SK-N-SH (cell line): Measurements from ENCODE around the gene ARHGEF28.

Experiments
- CHD2 ChIP-seq: fragments of 150-350 bp; IDR thresholded peaks from 2 replicates; pipeline ENCODE4 v1.6.1; 2018; ENCODE audit warnings: low read length; ENCODE audit not compliant: partially characterized antibody
- CTCF ChIP-seq: fragments of 200-600 bp; sonication (generic); IDR thresholded peaks from 2 replicates; pipeline ENCODE4 v1.6.1; 2017; ENCODE audit warnings: antibody characterized with exemption, mild to moderate bottlenecking, moderate library complexity
- EZH2phosphoT487 ChIP-seq: fragments of 200-600 bp; sonication (generic); IDR thresholded peaks from 2 replicates; pipeline ENCODE4 v1.6.1; 2017; ENCODE audit warnings: low read depth, mixed run types, mild to moderate bottlenecking, antibody characterized with exemption, moderate library complexity, borderline replicate concordance
- FOXM1 ChIP-seq: IDR thresholded peaks from 2 replicates; pipeline ENCODE4 v1.4.0; 2012; ENCODE audit warnings: low read depth, mild to moderate bottlenecking
- JUND ChIP-seq: IDR thresholded peaks from 2 replicates; pipeline ENCODE4 v1.4.0; 2012
- NFIC ChIP-seq: IDR thresholded peaks from 2 replicates; pipeline ENCODE4 v1.4.0; 2012; ENCODE audit warnings: borderline replicate concordance
- POLR2AphosphoS5 ChIP-seq: IDR thresholded peaks from 2 replicates; pipeline ENCODE4 v1.6.1; 2012; ENCODE audit warnings: low read depth, low read length
- RAD21 ChIP-seq: IDR thresholded peaks from 2 replicates; pipeline ENCODE4 v1.6.1; 2012; ENCODE audit warnings: mild to moderate bottlenecking, low read length
- SIN3A ChIP-seq: IDR thresholded peaks from 2 replicates; pipeline ENCODE4 v1.6.1; 2012; ENCODE audit warnings: low read depth, mild to moderate bottlenecking, low read length, moderate library complexity, borderline replicate concordance
- USF1 ChIP-seq: IDR thresholded peaks from 2 replicates; pipeline ENCODE4 v1.4.0; 2012; ENCODE audit warnings: low read depth, borderline replicate concordance
- YY1 ChIP-seq: IDR thresholded peaks from 2 replicates; pipeline ENCODE4 v1.4.0; 2012; ENCODE audit warnings: low read depth, mild to moderate bottlenecking
- TF ChIP-seq, protein P1 (sequence below): IDR thresholded peaks from 2 replicates; pipeline ENCODE4 v1.4.0; 2012; ENCODE audit warnings: low read depth

DNA sequence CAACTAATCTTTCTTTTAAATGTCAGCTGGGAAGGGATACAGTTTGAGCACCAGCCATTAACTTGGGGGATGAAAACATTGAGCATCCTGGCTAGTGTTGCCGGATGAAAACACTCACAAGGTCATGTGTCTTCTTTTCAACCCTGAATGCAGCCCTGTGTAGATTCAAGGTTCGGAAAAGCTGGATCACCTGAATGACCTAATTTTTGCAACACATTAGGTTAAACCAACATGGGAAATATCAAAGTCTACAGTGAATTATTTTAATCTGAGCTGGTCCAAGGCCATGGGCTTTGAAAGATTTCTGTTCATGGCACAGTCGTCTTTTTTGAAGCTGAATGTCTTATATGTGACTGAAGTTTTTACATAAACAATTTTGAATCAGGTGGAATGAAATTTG, 281.2 kb downstream of the ARHGEF28 start:
- no peak for TF ChIP-seq JUND
- TF ChIP-seq EZH2phosphoT487, result no peak
- TF ChIP-seq, protein P1, sequence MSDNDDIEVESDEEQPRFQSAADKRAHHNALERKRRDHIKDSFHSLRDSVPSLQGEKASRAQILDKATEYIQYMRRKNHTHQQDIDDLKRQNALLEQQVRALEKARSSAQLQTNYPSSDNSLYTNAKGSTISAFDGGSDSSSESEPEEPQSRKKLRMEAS, result no peak
- TF ChIP-seq YY1, result no peak
- TF ChIP-seq POLR2AphosphoS5, result no peak
- no peak for TF ChIP-seq USF1
- TF ChIP-seq CTCF, result no peak
- TF ChIP-seq RAD21, result no peak
- no peak for TF ChIP-seq SIN3A
- no peak for TF ChIP-seq CHD2
- no peak for TF ChIP-seq NFIC
- no peak for TF ChIP-seq FOXM1
